ENCODE results near the gene CNOT6.

DNA sequence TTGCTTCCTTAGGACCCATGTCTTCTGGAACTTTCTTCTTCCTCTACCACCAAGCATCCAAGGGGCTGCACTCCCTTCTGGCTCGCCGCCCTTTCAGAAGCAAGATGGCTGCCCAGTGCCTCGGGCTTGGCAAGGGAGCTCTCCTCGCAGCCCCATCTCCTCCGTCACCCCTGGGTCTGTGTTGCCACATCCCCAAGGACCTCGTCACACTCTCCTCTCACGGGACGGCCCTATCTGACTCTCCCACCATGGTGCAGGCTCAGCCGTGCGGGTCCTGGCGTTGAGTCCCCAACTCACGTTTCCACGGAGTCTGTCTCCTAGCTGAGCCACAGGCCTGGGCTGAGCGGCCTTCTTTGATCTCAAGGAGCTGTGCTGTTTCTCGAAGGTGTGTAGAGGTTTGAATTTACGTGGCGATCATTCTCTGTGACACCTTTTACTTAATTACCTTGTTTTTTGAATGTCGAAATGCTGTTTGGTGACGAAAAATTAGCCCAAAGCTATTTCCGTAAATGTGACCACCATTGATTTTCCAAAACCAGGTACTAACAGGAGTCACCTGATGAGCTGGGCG, 112.1 kb downstream of the CNOT6 start:
- TF ChIP-seq GATA3 (IDR thresholded peaks at IDR 0.05; ENCODE audit: low read depth, low read length), result no peak
- no peak for TF ChIP-seq GATA2 (IDR thresholded peaks at IDR 0.05; ENCODE audit: low read depth, low read length)

Data from SH-SY5Y (cell line).